Activated CD4-positive, alpha-beta T cell treated with anti-CD3 and anti-CD28 coated beads for 1 hour (primary cell): ENCODE data around the gene TPD52L2.

ENCODE experiments used
- DNase-seq: peaks from one replicate; pipeline ENCODE4 v3.0.0-alpha.2; 2020

The TPD52L2 gene

GRCh38 chr20:63937596-63937995 is 72.5 kb downstream of the TPD52L2 start:
- DNase-seq, result no peak

GRCh38 chr20:63939061-63939935 is 74.2 kb downstream of the TPD52L2 start:
- no peak for DNase-seq

GRCh38 chr20:63940071-63940471 is 75.0 kb downstream of the TPD52L2 start:
- no peak for DNase-seq

GRCh38 chr20:63940472-63941266 is 75.6 kb downstream of the TPD52L2 start:
- DNase-seq, result no peak
